HG02852 (cell line): Measurements from ENCODE around the gene VAMP5.
"Not testable (repeated sequence)": the region's sequence is repeated elsewhere in the genome, so short reads cannot be mapped to it uniquely, and the experiment has no call there.

ENCODE experiments used
- ATAC-seq: cut with Tn5 transposase; IDR thresholded peaks from one replicate; pipeline ENCODE4 v1.9.1; 2021; ENCODE audit warnings: mild to moderate bottlenecking, moderate library complexity; ENCODE audit not compliant: unreplicated experiment

VAMP5 gene

GRCh38 chr2:85600235-85600575 lies 16.0 kb downstream of the VAMP5 start:
- no peak for ATAC-seq

GRCh38 chr2:85600951-85601770 lies 16.9 kb downstream of the VAMP5 start:
- no peak for ATAC-seq

GRCh38 chr2:85601771-85602475 lies 17.7 kb downstream of the VAMP5 start:
- peak; percentile 48 for ATAC-seq

GRCh38 chr2:85602476-85603234 lies 18.4 kb downstream of the VAMP5 start, which contains the start of gene TMEM150A:
Gene TMEM150A, minus strand, starts transcription at chr2:85602698. Its CDS starts 750 bp downstream, at chr2:85601948.
- peak; percentile 95 for ATAC-seq

- ATAC-seq: not testable (repeated sequence)
Observed at GRCh38 chr2:85604133-85604444, 19.9 kb downstream of the VAMP5 start.

- no peak for ATAC-seq
Observed at GRCh38 chr2:85604568-85605339, 20.5 kb downstream of the VAMP5 start.

GRCh38 chr2:85605406-85606115 lies 21.3 kb downstream of the VAMP5 start:
- ATAC-seq: no peak

GRCh38 chr2:85606116-85606455 lies 21.9 kb downstream of the VAMP5 start:
- no peak for ATAC-seq

- ATAC-seq: no peak
Observed at GRCh38 chr2:85607268-85608215, 23.3 kb downstream of the VAMP5 start.

GRCh38 chr2:85611217-85611704 lies 27.0 kb downstream of the VAMP5 start:
- ATAC-seq: no peak

- peak; percentile 77 for ATAC-seq
Observed at GRCh38 chr2:85611705-85612587, 27.7 kb downstream of the VAMP5 start, which contains the start of gene C2orf68. Gene C2orf68, minus strand, starts transcription at chr2:85612066. Its CDS starts 82 bp downstream, at chr2:85611984.

GRCh38 chr2:85613717-85614515 lies 29.7 kb downstream of the VAMP5 start:
- no peak for ATAC-seq

- ATAC-seq: not testable (repeated sequence)
Observed at GRCh38 chr2:85614757-85615156, 30.5 kb downstream of the VAMP5 start.

- ATAC-seq: no peak
Observed at GRCh38 chr2:85615413-85615728, 31.1 kb downstream of the VAMP5 start.

- not testable (repeated sequence) for ATAC-seq
Observed at GRCh38 chr2:85617723-85618122, 33.5 kb downstream of the VAMP5 start.

GRCh38 chr2:85619617-85620016 lies 35.4 kb downstream of the VAMP5 start:
- no peak for ATAC-seq

GRCh38 chr2:85621338-85621737 lies 37.1 kb downstream of the VAMP5 start:
- ATAC-seq: no peak
